ENCODE data around the gene MALAT1. TPM values are rescaled to one million over a fixed set of nuclear protein-coding genes. Genes with fewer than 3 reads are reported as not detected.

MALAT1 gene
- total and polyA plus RNA-seq, 2 donors (not counting 1 experiment from before 2014, with no cell fraction given) = 646 to 32,417 TPM

Small RNA genes within 50 kb of the gene (small RNA-seq; reads per million reads assigned to genes)
- not detected for gene RF01684 (ENCODE audit: insufficient read length, low read depth, low replicate concordance)

Other genes with a start within 250 kb of the MALAT1 start
- gene POLA2, start 237.1 kb upstream of the MALAT1 start, total RNA-seq = 28.7 and 33.2 TPM in 2 replicates
- 11.0 and 13.0 TPM in 2 replicates for gene POLA2, start 237.1 kb upstream of the MALAT1 start, polyA plus RNA-seq
- 1.1 and 1.5 TPM in 2 replicates for gene CDC42EP2, start 184.2 kb upstream of the MALAT1 start, total RNA-seq
- gene CDC42EP2, start 184.2 kb upstream of the MALAT1 start, polyA plus RNA-seq = 0.69 TPM in 1 of 2 replicates, not detected in the other
- gene DPF2, start 165.2 kb upstream of the MALAT1 start, total RNA-seq = 122 and 124 TPM in 2 replicates
- 40.9 and 66.8 TPM in 2 replicates for gene DPF2, start 165.2 kb upstream of the MALAT1 start, polyA plus RNA-seq
- gene TIGD3, start 144.3 kb upstream of the MALAT1 start, total RNA-seq = 6.1 and 7.5 TPM in 2 replicates
- 2.7 and 3.8 TPM in 2 replicates for gene TIGD3, start 144.3 kb upstream of the MALAT1 start, polyA plus RNA-seq
- gene SLC25A45, start 116.4 kb upstream of the MALAT1 start, total RNA-seq = 16.4 and 18.2 TPM in 2 replicates
- gene SLC25A45, start 116.4 kb upstream of the MALAT1 start, polyA plus RNA-seq = 50.8 and 80.6 TPM in 2 replicates
- 73.6 and 82.5 TPM in 2 replicates for gene FRMD8, start 112.4 kb upstream of the MALAT1 start, total RNA-seq
- 35.1 and 44.3 TPM in 2 replicates for gene FRMD8, start 112.4 kb upstream of the MALAT1 start, polyA plus RNA-seq
- 1,620 and 1,642 TPM in 2 replicates for gene NEAT1, start 76.2 kb upstream of the MALAT1 start, total RNA-seq
- 66.7 and 127 TPM in 2 replicates for gene NEAT1, start 76.2 kb upstream of the MALAT1 start, polyA plus RNA-seq
- gene SCYL1, start 26.0 kb downstream of the MALAT1 start, total RNA-seq = 72.3 and 85.5 TPM in 2 replicates
- 76.1 and 76.5 TPM in 2 replicates for gene SCYL1, start 26.0 kb downstream of the MALAT1 start, polyA plus RNA-seq
- 69.0 and 69.7 TPM in 2 replicates for gene LTBP3, start 59.3 kb downstream of the MALAT1 start, total RNA-seq
- gene LTBP3, start 59.3 kb downstream of the MALAT1 start, polyA plus RNA-seq = 65.1 and 84.8 TPM in 2 replicates
- gene ZNRD2, start 71.4 kb downstream of the MALAT1 start, total RNA-seq = 22.1 and 24.0 TPM in 2 replicates
- 98.0 and 112 TPM in 2 replicates for gene ZNRD2, start 71.4 kb downstream of the MALAT1 start, polyA plus RNA-seq
- gene FAM89B, start 73.5 kb downstream of the MALAT1 start, total RNA-seq = 29.7 and 30.4 TPM in 2 replicates
- gene FAM89B, start 73.5 kb downstream of the MALAT1 start, polyA plus RNA-seq = 35.1 and 50.2 TPM in 2 replicates
- 202 and 224 TPM in 2 replicates for gene EHBP1L1, start 77.0 kb downstream of the MALAT1 start, total RNA-seq
- 279 and 313 TPM in 2 replicates for gene EHBP1L1, start 77.0 kb downstream of the MALAT1 start, polyA plus RNA-seq
- 3.5 and 3.9 TPM in 2 replicates for gene KCNK7, start 96.8 kb downstream of the MALAT1 start, total RNA-seq
- 2.2 and 5.8 TPM in 2 replicates for gene KCNK7, start 96.8 kb downstream of the MALAT1 start, polyA plus RNA-seq
- 97.2 and 99.7 TPM in 2 replicates for gene MAP3K11, start 115.2 kb downstream of the MALAT1 start, total RNA-seq
- 40.7 and 67.3 TPM in 2 replicates for gene MAP3K11, start 115.2 kb downstream of the MALAT1 start, polyA plus RNA-seq
- 61.4 and 61.5 TPM in 2 replicates for gene PCNX3, start 116.7 kb downstream of the MALAT1 start, total RNA-seq
- gene PCNX3, start 116.7 kb downstream of the MALAT1 start, polyA plus RNA-seq = 56.1 and 62.8 TPM in 2 replicates
- 448 and 461 TPM in 2 replicates for gene SIPA1, start 139.1 kb downstream of the MALAT1 start, total RNA-seq
- gene SIPA1, start 139.1 kb downstream of the MALAT1 start, polyA plus RNA-seq = 308 and 314 TPM in 2 replicates
- 154 and 160 TPM in 2 replicates for gene RELA, start 163.9 kb downstream of the MALAT1 start, total RNA-seq
- gene RELA, start 163.9 kb downstream of the MALAT1 start, polyA plus RNA-seq = 124 and 188 TPM in 2 replicates
- 134 and 142 TPM in 2 replicates for gene KAT5, start 213.2 kb downstream of the MALAT1 start, total RNA-seq
- gene KAT5, start 213.2 kb downstream of the MALAT1 start, polyA plus RNA-seq = 84.6 and 131 TPM in 2 replicates
- gene RNASEH2C, start 221.8 kb downstream of the MALAT1 start, total RNA-seq = 75.3 and 81.6 TPM in 2 replicates
- gene RNASEH2C, start 221.8 kb downstream of the MALAT1 start, polyA plus RNA-seq = 71.6 and 95.0 TPM in 2 replicates